ENCODE measurements around the gene ARHGEF33.
"Not testable (repeated sequence)": the region's sequence is repeated elsewhere in the genome, so short reads cannot be mapped to it uniquely, and the experiment has no call there.

Gene ARHGEF33

GRCh38 chr2:38912619-38913018 lies 22.9 kb downstream of the ARHGEF33 start:
- DNase-seq: no peak

- DNase-seq: no peak
These were observed 32.7 kb downstream of the ARHGEF33 start for GRCh38 chr2:38922389-38922788.

GRCh38 chr2:38922902-38923301 lies 33.2 kb downstream of the ARHGEF33 start:
- no peak for DNase-seq

- DNase-seq: no peak
These were observed 36.3 kb downstream of the ARHGEF33 start for GRCh38 chr2:38925982-38926381.

GRCh38 chr2:38930600-38930999 lies 40.9 kb downstream of the ARHGEF33 start:
- DNase-seq: no peak

GRCh38 chr2:38932586-38932985 lies 42.9 kb downstream of the ARHGEF33 start:
- no peak for DNase-seq

GRCh38 chr2:38933653-38934052 lies 44.0 kb downstream of the ARHGEF33 start:
- no peak for DNase-seq

- no peak for DNase-seq
These were observed 45.1 kb downstream of the ARHGEF33 start for GRCh38 chr2:38934742-38935141.

GRCh38 chr2:38935568-38936172 lies 46.0 kb downstream of the ARHGEF33 start:
- no peak for DNase-seq

- DNase-seq: not testable (repeated sequence)
These were observed 46.8 kb downstream of the ARHGEF33 start for GRCh38 chr2:38936516-38936915.

- no peak for DNase-seq
These were observed 47.9 kb downstream of the ARHGEF33 start for GRCh38 chr2:38937548-38937947.

- DNase-seq: no peak
These were observed 51.1 kb downstream of the ARHGEF33 start for GRCh38 chr2:38940746-38941145.

GRCh38 chr2:38943784-38944183 lies 54.1 kb downstream of the ARHGEF33 start:
- no peak for DNase-seq

GRCh38 chr2:38945372-38945771 lies 55.7 kb downstream of the ARHGEF33 start:
- DNase-seq: no peak

- DNase-seq: no peak
These were observed 56.2 kb downstream of the ARHGEF33 start for GRCh38 chr2:38945911-38946310.

- DNase-seq: peak; percentile 53 to 59
These were observed 57.9 kb downstream of the ARHGEF33 start for GRCh38 chr2:38947241-38948239.

- DNase-seq: no peak
These were observed 58.8 kb downstream of the ARHGEF33 start for GRCh38 chr2:38948387-38948882.

- no peak for DNase-seq
These were observed 59.3 kb downstream of the ARHGEF33 start for GRCh38 chr2:38948995-38949394.

- no peak for DNase-seq
These were observed 62.1 kb downstream of the ARHGEF33 start for GRCh38 chr2:38951766-38952165.

GRCh38 chr2:38957972-38958371 lies 68.3 kb downstream of the ARHGEF33 start:
- no peak for DNase-seq

GRCh38 chr2:38959466-38959865 lies 69.8 kb downstream of the ARHGEF33 start:
- DNase-seq: no peak

GRCh38 chr2:38959938-38960608 lies 70.4 kb downstream of the ARHGEF33 start:
- DNase-seq: peak; percentile 51 to 63

GRCh38 chr2:38960609-38961320 lies 71.1 kb downstream of the ARHGEF33 start:
- DNase-seq: no peak

Measured in activated CD4-positive, alpha-beta T cell treated with anti-CD3 and anti-CD28 coated beads, Interleukin-2, amount 50 U/mL, for 4 hours (primary cell).